Measurements from ENCODE around the gene EIF4A3. TPM values are rescaled to one million over a fixed set of nuclear protein-coding genes. Genes with fewer than 3 reads are reported as not detected.

EIF4A3 gene
- total RNA-seq, 1 donor from 2014 or later: 176 TPM

- FAIRE-seq (no peak), DNase-seq (ENCODE audit: low read depth) (no peak)
- no peak overlapping the region for H3K4me3 ChIP-seq (ENCODE audit: low read depth, low read length)
- H3K36me3 ChIP-seq (ENCODE audit: control insufficient read depth, insufficient read depth, low read length): no peaks in the 10 kb centered on the region
- no peak for TF ChIP-seq CTCF (IDR thresholded peaks at IDR 0.05; ENCODE audit: insufficient read depth, low read length, severe bottlenecking)
- no peaks in the 10 kb centered on the region for H3K27me3 ChIP-seq (ENCODE audit: control insufficient read depth, insufficient read depth, low read length)
Measured at GRCh38 chr17:80180192-80180591, 33.3 kb upstream of the EIF4A3 start.

GRCh38 chr17:80177986-80178595 lies 31.2 kb upstream of the EIF4A3 start:
- no peak for DNase-seq (ENCODE audit: low read depth)
- no peak for TF ChIP-seq CTCF (IDR thresholded peaks at IDR 0.05; ENCODE audit: insufficient read depth, low read length, severe bottlenecking)
- no peak for FAIRE-seq
- Histone ChIP-seq H3K36me3 (ENCODE audit: control insufficient read depth, insufficient read depth, low read length) (no peaks in the 10 kb centered on the region), H3K27me3 (ENCODE audit: control insufficient read depth, insufficient read depth, low read length) (no peaks in the 10 kb centered on the region), H3K4me3 (ENCODE audit: low read depth, low read length) (no peak overlapping the region)

GRCh38 chr17:80176757-80177156 lies 29.8 kb upstream of the EIF4A3 start:
- H3K4me3 ChIP-seq (ENCODE audit: low read depth, low read length): no peak overlapping the region
- DNase-seq (ENCODE audit: low read depth) (no peak), FAIRE-seq (no peak)
- no peak for TF ChIP-seq CTCF (IDR thresholded peaks at IDR 0.05; ENCODE audit: insufficient read depth, low read length, severe bottlenecking)
- H3K27me3 ChIP-seq (ENCODE audit: control insufficient read depth, insufficient read depth, low read length): no peaks in the 10 kb centered on the region
- no peaks in the 10 kb centered on the region for H3K36me3 ChIP-seq (ENCODE audit: control insufficient read depth, insufficient read depth, low read length)

GRCh38 chr17:80173916-80174315 lies 27.0 kb upstream of the EIF4A3 start:
- no peak overlapping the region for H3K4me3 ChIP-seq (ENCODE audit: low read depth, low read length)
- DNase-seq (ENCODE audit: low read depth): no peak
- no peak for TF ChIP-seq CTCF (IDR thresholded peaks at IDR 0.05; ENCODE audit: insufficient read depth, low read length, severe bottlenecking)
- no peaks in the 10 kb centered on the region for H3K27me3 ChIP-seq (ENCODE audit: control insufficient read depth, insufficient read depth, low read length)
- FAIRE-seq: no peak
- no peaks in the 10 kb centered on the region for H3K36me3 ChIP-seq (ENCODE audit: control insufficient read depth, insufficient read depth, low read length)

GRCh38 chr17:80173126-80173525 lies 26.2 kb upstream of the EIF4A3 start:
- Histone ChIP-seq H3K27me3 (ENCODE audit: control insufficient read depth, insufficient read depth, low read length) (no peaks in the 10 kb centered on the region), H3K36me3 (ENCODE audit: control insufficient read depth, insufficient read depth, low read length) (no peaks in the 10 kb centered on the region), H3K4me3 (ENCODE audit: low read depth, low read length) (no peak overlapping the region)
- FAIRE-seq (no peak), DNase-seq (ENCODE audit: low read depth) (no peak)
- TF ChIP-seq CTCF (IDR thresholded peaks at IDR 0.05; ENCODE audit: insufficient read depth, low read length, severe bottlenecking): no peak

GRCh38 chr17:80171681-80172080 lies 24.8 kb upstream of the EIF4A3 start:
- Histone ChIP-seq H3K36me3 (ENCODE audit: control insufficient read depth, insufficient read depth, low read length) (no peaks in the 10 kb centered on the region), H3K4me3 (ENCODE audit: low read depth, low read length) (no peak overlapping the region), H3K27me3 (ENCODE audit: control insufficient read depth, insufficient read depth, low read length) (no peaks in the 10 kb centered on the region)
- TF ChIP-seq CTCF (IDR thresholded peaks at IDR 0.05; ENCODE audit: insufficient read depth, low read length, severe bottlenecking): no peak
- no peak for FAIRE-seq
- no peak for DNase-seq (ENCODE audit: low read depth)
